Endothelial cell of umbilical vein (primary cell): ENCODE data around the gene GRK4. TPM values are rescaled to one million over a fixed set of nuclear protein-coding genes. Genes with fewer than 3 reads are reported as not detected.

ENCODE experiments used
- BruUV-seq: library from RNA; stranded (reverse); fragments of 400-500 nt; replicated peaks from 2 replicates; lab custom pipeline; 2021; lab: Mats Ljungman, UMichigan
- CTCF ChIA-PET: fragments of 300-600, 350-600 bp; sonication (Branson Sonifier 250); formaldehyde crosslinking; loops from one replicate; lab custom pipeline; 2021; ENCODE audit warnings: antibody characterized with exemption, inconsistent platforms; lab: Charles Lee
- POLR2A ChIA-PET: fragments of 300-600, 350-600 bp; sonication (Branson Sonifier 250); formaldehyde crosslinking; loops from one replicate; lab custom pipeline; 2021; ENCODE audit warnings: antibody characterized with exemption, inconsistent platforms; lab: Charles Lee
- DNase-seq: peaks from one replicate; pipeline ENCODE4 v3.0.0-alpha.2; 2011; ENCODE audit warnings: low read depth, low spot score
- FAIRE-seq: peaks from 2 replicates; lab custom pipeline; 2011; peaks lifted over from hg19 to GRCh38; lab: Jason Lieb, UNC
- H2AFZ ChIP-seq: 2 replicates; pipeline ENCODE4 v1.6.0; 2012; ENCODE audit warnings: low read depth, low read length, control low read depth, inconsistent platforms
- H3K27ac ChIP-seq: 2 replicates; pipeline ENCODE4 v1.5.1; 2011; ENCODE audit warnings: low read depth, mild to moderate bottlenecking, control low read depth, low read length, moderate library complexity; ENCODE audit not compliant: insufficient read depth
- H3K27me3 ChIP-seq, 2 experiments: 2 replicates each; pipeline versions ENCODE4 v1.6.0 to v1.6.1; 2011; ENCODE audit warnings: low read length in 2 of 2, mixed read lengths in 1 of 2; ENCODE audit not compliant: control insufficient read depth in 2 of 2, insufficient read depth in 2 of 2
- H3K36me3 ChIP-seq, 2 experiments: 2 replicates in 1 of 2; 3 replicates in 1 of 2; pipeline ENCODE4 v1.5.1; 2011; ENCODE audit warnings: low read length in 2 of 2, mild to moderate bottlenecking in 1 of 2, moderate library complexity in 1 of 2; ENCODE audit not compliant: control insufficient read depth in 2 of 2, insufficient read depth in 2 of 2; ENCODE audit errors: extremely low read depth in 1 of 2
- H3K4me1 ChIP-seq: 3 replicates; pipeline ENCODE4 v1.5.1; 2011; ENCODE audit warnings: mild to moderate bottlenecking, low read length; ENCODE audit not compliant: control insufficient read depth, insufficient read depth; ENCODE audit errors: extremely low read depth
- H3K4me2 ChIP-seq: 2 replicates; pipeline ENCODE4 v1.6.1; 2011; ENCODE audit warnings: low read length, control low read depth, mixed read lengths; ENCODE audit not compliant: insufficient read depth
- H3K4me3 ChIP-seq, 3 experiments: fragments of 200-600 bp in 1 of 3; sonication (generic), shearing (Covaris generic) in 1 of 3; replicated peaks in 1 of 3; 2 replicates each; pipeline ENCODE4 v1.5.1; 2011 to 2016; ENCODE audit warnings: control low read depth in 3 of 3, low read length in 3 of 3, mild to moderate bottlenecking in 2 of 3, inconsistent platforms in 1 of 3, low read depth in 1 of 3, moderate library complexity in 1 of 3; ENCODE audit not compliant: insufficient read depth in 1 of 3
- H3K79me2 ChIP-seq: 2 replicates; pipeline ENCODE4 v1.6.0; 2012; ENCODE audit warnings: low read length, inconsistent platforms; ENCODE audit not compliant: control insufficient read depth, insufficient read depth
- H3K9ac ChIP-seq: replicated peaks from 2 replicates; pipeline ENCODE3; 2011; ENCODE audit warnings: low read length, control low read depth; ENCODE audit not compliant: insufficient read depth; ENCODE audit errors: extremely low read depth
- H3K9me1 ChIP-seq: replicated peaks from 3 replicates; pipeline ENCODE4 v1.6.0; 2011; ENCODE audit warnings: mild to moderate bottlenecking, low read length; ENCODE audit not compliant: control insufficient read depth, insufficient read depth; ENCODE audit errors: extremely low read depth
- H3K9me3 ChIP-seq: replicated peaks from 2 replicates; pipeline ENCODE4 v1.5.1; 2012; ENCODE audit warnings: low read length, inconsistent platforms; ENCODE audit not compliant: control insufficient read depth, insufficient read depth
- H4K20me1 ChIP-seq: replicated peaks from 2 replicates; pipeline ENCODE3; 2011; ENCODE audit warnings: mild to moderate bottlenecking, low read length; ENCODE audit not compliant: control insufficient read depth, insufficient read depth; ENCODE audit errors: extremely low read depth
- CTCF ChIP-seq, 2 donors: IDR thresholded peaks; 1 replicate in 1 of 2; 2 replicates in 1 of 2; pipeline ENCODE4 v1.5.1; 2011; ENCODE audit warnings: low read length in 2 of 2, mild to moderate bottlenecking in 2 of 2, moderate library complexity in 2 of 2, control low read depth in 1 of 2, inconsistent platforms in 1 of 2, low read depth in 1 of 2; ENCODE audit not compliant: insufficient read depth in 1 of 2; ENCODE audit errors: extremely low read depth in 1 of 2
- JUN ChIP-seq: IDR thresholded peaks from 2 replicates; pipeline ENCODE4 v1.6.1; 2011; ENCODE audit warnings: borderline replicate concordance, low read depth; ENCODE audit not compliant: insufficient read length, insufficient read depth
- POLR2A ChIP-seq: IDR thresholded peaks from 2 replicates; pipeline ENCODE4 v1.6.1; 2012; ENCODE audit warnings: low read depth, mild to moderate bottlenecking, control low read depth, low read length
- POLR2AphosphoS5 ChIP-seq: IDR thresholded peaks from 2 replicates; pipeline ENCODE4 v1.6.1; 2012; ENCODE audit warnings: low read depth, mild to moderate bottlenecking, control low read depth, low read length, moderate library complexity; ENCODE audit not compliant: insufficient read depth
- dilution Hi-C: fragments of 300-500 bp; cut with MboI; formaldehyde crosslinking; loops from one replicate; pipeline ENCODE4 v1.15.0; 2019; ENCODE audit warnings: low sequenced_read_pairs; ENCODE audit not compliant: extremely low pct_ligation_motif_present
- intact Hi-C: fragments of 100-400 bp; cut with micrococcal nuclease; formaldehyde crosslinking; loops from one replicate; pipeline ENCODE4 v1.10.0; 2022
- polyA plus RNA-seq, 4 experiments: library from polyadenylated mRNA; depleted of rRNA in 3 of 4; stranded (reverse) in 3 of 4; unstranded in 1 of 4; fragments of >200 nt; gene quantifications; 2 replicates each; pipeline versions ENCODE4 v1.2.1 to v1.2.3, GENCODE V29; 2011 to 2012; ENCODE audit warnings: missing spikeins in 1 of 4
- total RNA-seq: library from RNA; stranded (reverse); gene quantifications from 2 replicates; pipeline ENCODE4 v1.2.3, GENCODE V29; 2021

GRK4 gene
- total and polyA plus RNA-seq, 2 donors (not counting 3 experiments of a cell fraction or from before 2014, with no cell fraction given) = 3.1 to 6.3 TPM

- dilution Hi-C loops = no loop called here
- no peak for TF ChIP-seq JUN
- TF ChIP-seq POLR2AphosphoS5 = no peak
- TF ChIP-seq CTCF (IDR thresholded peaks at IDR 0.05; ENCODE audit: extremely low read depth in 1 of 2, insufficient read depth in 1 of 2, low read depth in 1 of 2, low read length in 2 of 2) = no peak
- TF ChIP-seq POLR2A = peak; percentile 11
- H3K4me3 ChIP-seq = peak overlapping the region; percentile 25 to 73 (median 70)
- intact Hi-C loops = loop anchor here (5.0 to 10.0 kb wide), 2 partner anchors 75 to 548 kb away; partner anchors contain the start of genes CFAP99 and ZFYVE28
- peak overlapping the region; percentile 89 for H3K4me2 ChIP-seq
- peaks cover 2% of the 10 kb centered on the region for H4K20me1 ChIP-seq
- ChIA-PET CTCF (interaction anchor here (0.7 to 5.2 kb wide), 10 partner anchors 9 to 199 kb away, joined by 3 to 28 read pairs (median 6); no protein-coding TSS in a partner anchor), POLR2A (interaction anchor here (0.7 to 1.1 kb wide), 2 partner anchors 16 to 199 kb away, joined by 3 to 4 read pairs; no protein-coding TSS in a partner anchor)
- BruUV-seq = TSS peak; percentile 44
- no peaks in the 10 kb centered on the region for H3K9me3 ChIP-seq
- H3K4me1 ChIP-seq = peaks cover 33% of the 10 kb centered on the region
- H3K79me2 ChIP-seq = peaks cover 49% of the 10 kb centered on the region
- H3K27ac ChIP-seq = peak overlapping the region; percentile 64
- FAIRE-seq (no peak), DNase-seq (peak; percentile 71)
- H3K36me3 ChIP-seq = peaks cover 0 to 3% of the 10 kb centered on the region in 2 experiments
- peak overlapping the region; percentile 85 for H3K9ac ChIP-seq
- H3K9me1 ChIP-seq = no peaks in the 10 kb centered on the region
- peak overlapping the region; percentile 47 for H2AFZ ChIP-seq
- no peaks in the 10 kb centered on the region for H3K27me3 ChIP-seq
Observed at GRCh38 chr4:2962614-2963174, 677 bp upstream of the GRK4 start.
